Measurements from ENCODE around the gene RILPL2.

- peak; percentile 75 for TF ChIP-seq CTCF (conservative IDR thresholded peaks at IDR 0.05; ENCODE audit: low read length)
- no peak for TF ChIP-seq EZH2phosphoT487 (IDR thresholded peaks at IDR 0.05; ENCODE audit: borderline replicate concordance, low read depth, low read length)
Measured at GRCh38 chr12:123468786-123469185, 32.3 kb upstream of the RILPL2 start.
